ENCODE measurements around the gene ATP4B. TPM values are rescaled to one million over a fixed set of nuclear protein-coding genes. Genes with fewer than 3 reads are reported as not detected.

The ATP4B gene
- total RNA-seq, 1 experiment from 2014 or later, result not detected

DNA sequence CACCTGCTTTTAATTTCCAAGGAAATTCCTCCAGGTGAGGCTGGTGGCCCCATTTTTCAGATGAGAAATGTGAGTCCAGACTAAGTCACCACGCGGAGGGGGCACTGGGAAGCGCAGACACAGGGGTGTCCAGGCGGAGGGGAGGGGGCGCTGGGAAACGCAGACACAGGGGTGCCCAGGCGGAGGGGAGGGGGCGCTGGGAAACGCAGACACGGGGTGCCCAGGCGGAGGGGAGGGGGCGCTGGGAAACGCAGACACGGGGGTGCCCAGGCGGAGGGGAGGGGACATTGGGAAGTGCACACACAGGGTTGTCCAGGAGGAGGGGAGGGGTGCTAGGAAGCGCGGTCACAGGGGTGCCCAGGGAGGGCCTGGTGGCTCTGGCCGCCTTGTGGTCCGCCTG, 12.5 kb upstream of the ATP4B start:
- Mint-ChIP-seq H3K27ac (no peak overlapping the region; a peak in 1 of 7 replicates), H3K4me1 (0 out of 4 replicates have a peak, but pooled peaks cover 0 to 3% of the 10 kb centered on the region in 2 experiments), H3K4me3 (no peak overlapping the region), H3K9me3 (no peaks in the 10 kb centered on the region), H3K36me3 (ENCODE audit: insufficient read depth in 1 of 3, low read depth in 3 of 3) (no peaks in the 10 kb centered on the region; a peak in 1 of 7 replicates), H3K27me3 (ENCODE audit: low read depth) (no peaks in the 10 kb centered on the region)
- Histone ChIP-seq H4K5ac (ENCODE audit: insufficient read length, low read depth, low read length) (no peak overlapping the region), H3K23ac (ENCODE audit: insufficient read length, low read depth, low read length) (no peak overlapping the region), H3K27ac (ENCODE audit: insufficient read length, low read depth, low read length) (no peak overlapping the region), H2AK5ac (ENCODE audit: insufficient read length, low read length) (no peak overlapping the region), H3T11ph (ENCODE audit: low read length) (no peak overlapping the region), H3K18ac (ENCODE audit: insufficient read length, low read depth, low read length) (no peak overlapping the region), H4K91ac (ENCODE audit: insufficient read length, low read depth, low read length) (no peak overlapping the region), H2AFZ (ENCODE audit: low read length) (no peak overlapping the region), H4K20me1 (ENCODE audit: control insufficient read depth, insufficient read depth, insufficient read length) (no peaks in the 10 kb centered on the region), H3K9me3 (ENCODE audit: control insufficient read depth, low read depth, low read length) (no peaks in the 10 kb centered on the region), H4K8ac (replicated peaks; ENCODE audit: insufficient read length, low read depth, low read length) (no peak overlapping the region), H3K56ac (ENCODE audit: insufficient read length, low read depth, low read length) (no peak overlapping the region), H3K79me2 (ENCODE audit: insufficient read depth, low read length) (no peaks in the 10 kb centered on the region), H3K27me3 (ENCODE audit: insufficient read depth, low read length) (no peaks in the 10 kb centered on the region), H3K23me2 (ENCODE audit: insufficient read length, low read depth, low read length, poor library complexity, severe bottlenecking) (no peaks in the 10 kb centered on the region), H3K14ac (ENCODE audit: insufficient read depth, low read length) (no peak overlapping the region), H3K4me2 (ENCODE audit: insufficient read depth, insufficient read length, low read length) (no peak overlapping the region), H2BK12ac (ENCODE audit: insufficient read length, low read depth, low read length) (no peak overlapping the region), H3K79me1 (ENCODE audit: insufficient read depth, low read depth, low read length, poor library complexity, severe bottlenecking) (no peaks in the 10 kb centered on the region), H3K4me1 (ENCODE audit: insufficient read depth, low read length) (no peaks in the 10 kb centered on the region), H2BK5ac (ENCODE audit: insufficient read length, low read length) (no peak overlapping the region), H2BK20ac (ENCODE audit: low read depth, low read length, poor library complexity, severe bottlenecking) (no peak overlapping the region), H2BK15ac (ENCODE audit: low read depth, low read length) (no peak overlapping the region), H2BK120ac (ENCODE audit: low read depth, low read length, poor library complexity, severe bottlenecking) (no peak overlapping the region), H3K4ac (ENCODE audit: low read depth, low read length) (no peak overlapping the region), H3K9ac (ENCODE audit: extremely low read depth, insufficient read length, low read length) (no peak overlapping the region)
- DNase-seq, result no peak
- no CpG with 5 or more reads among the region's 19 CpGs for WGBS (ENCODE audit: extremely low coverage, insufficient read length, low lambda C conversion rate)
- TF ChIP-seq, protein P1, sequence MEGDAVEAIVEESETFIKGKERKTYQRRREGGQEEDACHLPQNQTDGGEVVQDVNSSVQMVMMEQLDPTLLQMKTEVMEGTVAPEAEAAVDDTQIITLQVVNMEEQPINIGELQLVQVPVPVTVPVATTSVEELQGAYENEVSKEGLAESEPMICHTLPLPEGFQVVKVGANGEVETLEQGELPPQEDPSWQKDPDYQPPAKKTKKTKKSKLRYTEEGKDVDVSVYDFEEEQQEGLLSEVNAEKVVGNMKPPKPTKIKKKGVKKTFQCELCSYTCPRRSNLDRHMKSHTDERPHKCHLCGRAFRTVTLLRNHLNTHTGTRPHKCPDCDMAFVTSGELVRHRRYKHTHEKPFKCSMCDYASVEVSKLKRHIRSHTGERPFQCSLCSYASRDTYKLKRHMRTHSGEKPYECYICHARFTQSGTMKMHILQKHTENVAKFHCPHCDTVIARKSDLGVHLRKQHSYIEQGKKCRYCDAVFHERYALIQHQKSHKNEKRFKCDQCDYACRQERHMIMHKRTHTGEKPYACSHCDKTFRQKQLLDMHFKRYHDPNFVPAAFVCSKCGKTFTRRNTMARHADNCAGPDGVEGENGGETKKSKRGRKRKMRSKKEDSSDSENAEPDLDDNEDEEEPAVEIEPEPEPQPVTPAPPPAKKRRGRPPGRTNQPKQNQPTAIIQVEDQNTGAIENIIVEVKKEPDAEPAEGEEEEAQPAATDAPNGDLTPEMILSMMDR (conservative IDR thresholded peaks at IDR 0.05), result no peak

Data from H9 (cell line).